ENCODE measurements around the gene ZNF438. TPM values are rescaled to one million over a fixed set of nuclear protein-coding genes. Genes with fewer than 3 reads are reported as not detected.

ZNF438 gene
- polyA plus RNA-seq, 3 donors, result 5.4 to 11.1 (median 9.3) TPM

DNA sequence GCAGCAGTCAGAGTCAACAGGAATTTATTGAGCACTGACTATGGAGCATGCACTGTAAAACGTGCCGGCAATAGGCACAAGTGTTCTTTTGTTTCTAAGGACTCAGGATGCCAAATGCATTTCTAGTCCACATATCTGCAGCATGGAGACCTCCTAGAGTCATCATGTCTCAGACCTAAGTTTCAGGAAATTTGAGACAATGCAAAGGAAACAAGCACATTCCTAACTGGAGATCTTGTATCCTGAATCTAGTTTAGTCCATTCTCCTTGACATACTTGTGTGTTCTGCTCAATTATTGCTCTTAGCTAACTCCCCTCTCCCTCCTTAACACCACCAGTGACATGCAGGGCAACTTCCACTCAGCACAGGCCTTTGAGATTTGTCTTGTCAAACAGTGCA is 173.2 kb downstream of the ZNF438 start:
- no peak overlapping the region for H3K9ac ChIP-seq (ENCODE audit: insufficient read depth, low read length, poor library complexity, severe bottlenecking)
- peaks cover 2 to 9% of the 10 kb centered on the region in 2 donors for H3K36me3 Mint-ChIP-seq
- H3K4me1 ChIP-seq (ENCODE audit: control insufficient read depth in 1 of 2, insufficient read depth in 2 of 2, low read length in 2 of 2), result peaks cover 57 to 76% of the 10 kb centered on the region in 2 donors

DNA sequence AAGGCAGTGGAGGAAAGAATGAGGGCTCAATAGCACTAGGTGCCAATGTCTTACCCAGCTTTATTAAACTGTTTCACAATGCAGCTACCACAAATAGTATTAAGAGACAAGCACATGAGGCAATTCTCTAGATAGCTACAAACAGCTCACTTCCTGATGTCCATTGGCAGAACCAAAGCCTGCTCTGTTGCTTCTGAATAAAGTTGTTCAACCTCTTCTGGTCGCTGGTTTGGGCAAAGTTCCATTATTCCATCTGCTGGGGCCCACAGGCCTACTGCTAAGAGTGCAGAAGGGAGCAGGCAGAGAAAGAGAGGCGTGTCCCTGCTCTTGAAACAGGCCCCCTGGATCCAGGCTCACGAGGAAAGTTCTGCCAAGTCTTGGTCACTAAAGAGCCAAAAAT is 173.9 kb downstream of the ZNF438 start:
- Mint-ChIP-seq H3K9me3 (no peaks in the 10 kb centered on the region), H3K27ac (peak overlapping the region; percentile 70 to 90 (median 84)), H3K4me3 (no peak overlapping the region), H3K27me3 (ENCODE audit: low read depth in 3 of 3) (no peaks in the 10 kb centered on the region), H3K36me3 (peaks cover 5 to 13% of the 10 kb centered on the region in 2 donors), H3K4me1 (peaks cover 90% of the 10 kb centered on the region)
- peaks cover 5% of the 10 kb centered on the region for H3K79me2 ChIP-seq (ENCODE audit: insufficient read depth, low read length)
- H3K9me3 ChIP-seq (replicated peaks in 1 of 2; ENCODE audit: control insufficient read depth in 1 of 2, insufficient read depth in 1 of 2, low read length in 2 of 2), result no peaks in the 10 kb centered on the region
- no peak overlapping the region for H3K9ac ChIP-seq (ENCODE audit: insufficient read depth, low read length, poor library complexity, severe bottlenecking)
- peak overlapping the region; percentile 7 to 63 for H3K27ac ChIP-seq (ENCODE audit: low read depth in 1 of 2, low read length in 2 of 2)
- peaks cover 56 to 73% of the 10 kb centered on the region in 2 donors for H3K4me1 ChIP-seq (ENCODE audit: control insufficient read depth in 1 of 2, insufficient read depth in 2 of 2, low read length in 2 of 2)
- TF ChIP-seq, protein P1, sequence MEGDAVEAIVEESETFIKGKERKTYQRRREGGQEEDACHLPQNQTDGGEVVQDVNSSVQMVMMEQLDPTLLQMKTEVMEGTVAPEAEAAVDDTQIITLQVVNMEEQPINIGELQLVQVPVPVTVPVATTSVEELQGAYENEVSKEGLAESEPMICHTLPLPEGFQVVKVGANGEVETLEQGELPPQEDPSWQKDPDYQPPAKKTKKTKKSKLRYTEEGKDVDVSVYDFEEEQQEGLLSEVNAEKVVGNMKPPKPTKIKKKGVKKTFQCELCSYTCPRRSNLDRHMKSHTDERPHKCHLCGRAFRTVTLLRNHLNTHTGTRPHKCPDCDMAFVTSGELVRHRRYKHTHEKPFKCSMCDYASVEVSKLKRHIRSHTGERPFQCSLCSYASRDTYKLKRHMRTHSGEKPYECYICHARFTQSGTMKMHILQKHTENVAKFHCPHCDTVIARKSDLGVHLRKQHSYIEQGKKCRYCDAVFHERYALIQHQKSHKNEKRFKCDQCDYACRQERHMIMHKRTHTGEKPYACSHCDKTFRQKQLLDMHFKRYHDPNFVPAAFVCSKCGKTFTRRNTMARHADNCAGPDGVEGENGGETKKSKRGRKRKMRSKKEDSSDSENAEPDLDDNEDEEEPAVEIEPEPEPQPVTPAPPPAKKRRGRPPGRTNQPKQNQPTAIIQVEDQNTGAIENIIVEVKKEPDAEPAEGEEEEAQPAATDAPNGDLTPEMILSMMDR (IDR thresholded peaks at IDR 0.05), result no peak
- no peaks in the 10 kb centered on the region for H4K20me1 ChIP-seq (ENCODE audit: insufficient read depth, low read length)
- no peak overlapping the region for H3K4me2 ChIP-seq (replicated peaks; ENCODE audit: extremely low read depth, low read length, poor library complexity, severe bottlenecking)
- DNase-seq, result peak; percentile 6 to 51 (median 16)
- H3K27me3 ChIP-seq (ENCODE audit: control insufficient read depth in 2 of 2, insufficient read depth in 2 of 2, low read length in 2 of 2), result no peaks in the 10 kb centered on the region
- H2AFZ ChIP-seq (ENCODE audit: insufficient read depth, low read depth, low read length, poor library complexity, severe bottlenecking), result peak overlapping the region; percentile 32
- intact Hi-C loops (cut with micrococcal nuclease), result no loop called here
- 13% methylated on average over 1 of the region's 3 CpGs for WGBS (ENCODE audit: insufficient coverage)
- H3K4me3 ChIP-seq (replicated peaks in 1 of 3; ENCODE audit: low read depth in 2 of 3, low read length in 3 of 3), result no peak overlapping the region
- H3K36me3 ChIP-seq (replicated peaks in 1 of 2; ENCODE audit: control insufficient read depth in 1 of 2, insufficient read depth in 2 of 2, low read length in 2 of 2), result no peaks in the 10 kb centered on the region

More for the DNA sequence above, 173.2 kb downstream of the ZNF438 start:
- Histone ChIP-seq H2AFZ (ENCODE audit: insufficient read depth, low read depth, low read length, poor library complexity, severe bottlenecking) (no peak overlapping the region), H3K9me3 (replicated peaks in 1 of 2; ENCODE audit: control insufficient read depth in 1 of 2, insufficient read depth in 1 of 2, low read length in 2 of 2) (no peaks in the 10 kb centered on the region), H4K20me1 (ENCODE audit: insufficient read depth, low read length) (no peaks in the 10 kb centered on the region), H3K36me3 (replicated peaks in 1 of 2; ENCODE audit: control insufficient read depth in 1 of 2, insufficient read depth in 2 of 2, low read length in 2 of 2) (no peaks in the 10 kb centered on the region), H3K79me2 (ENCODE audit: insufficient read depth, low read length) (peaks cover 5% of the 10 kb centered on the region), H3K4me3 (replicated peaks in 1 of 3; ENCODE audit: low read depth in 2 of 3, low read length in 3 of 3) (no peak overlapping the region), H3K4me2 (replicated peaks; ENCODE audit: extremely low read depth, low read length, poor library complexity, severe bottlenecking) (no peak overlapping the region), H3K27me3 (ENCODE audit: control insufficient read depth in 2 of 2, insufficient read depth in 2 of 2, low read length in 2 of 2) (no peaks in the 10 kb centered on the region), H3K27ac (ENCODE audit: low read depth in 1 of 2, low read length in 2 of 2) (peak overlapping the region in 1 of 2 donors; percentile 63)
- no peak for DNase-seq
- intact Hi-C loops (cut with micrococcal nuclease), result no loop called here
- no peak overlapping the region for H3K4me3 Mint-ChIP-seq
- WGBS (ENCODE audit: insufficient coverage), result 93% methylated on average over 2 of the region's 2 CpGs
- no peaks in the 10 kb centered on the region for H3K27me3 Mint-ChIP-seq (ENCODE audit: low read depth in 3 of 3)
- TF ChIP-seq, protein P1 (IDR thresholded peaks at IDR 0.05), result no peak
- H3K27ac Mint-ChIP-seq, result peak overlapping the region in 2 of 7 donors; percentile 60 to 84
- H3K4me1 Mint-ChIP-seq, result peaks cover 90% of the 10 kb centered on the region
- no peaks in the 10 kb centered on the region for H3K9me3 Mint-ChIP-seq
